GM23248 (cell line): ENCODE data around the gene CRB1.

Experiments
- EZH2 ChIP-seq: fragments of 200-600 bp; sonication (generic); IDR thresholded peaks from 2 replicates; pipeline ENCODE4 v1.6.1; 2018; ENCODE audit warnings: antibody characterized with exemption, mild to moderate bottlenecking; ENCODE audit not compliant: insufficient read depth, poor library complexity, severe bottlenecking
- EZH2phosphoT487 ChIP-seq: fragments of 200-600 bp; sonication (generic); IDR thresholded peaks from 2 replicates; pipeline ENCODE4 v1.6.1; 2018; ENCODE audit warnings: antibody characterized with exemption, moderate library complexity, mild to moderate bottlenecking, low read depth; ENCODE audit not compliant: insufficient read depth

GRCh38 chr1:197437601-197438000, 169.5 kb downstream of the CRB1 start:
- TF ChIP-seq EZH2 (no peak), EZH2phosphoT487 (no peak)
